ENCODE measurements around the gene MPZ.
A peak's percentile ranks its signal among the peaks of the same experiment; 100 is the strongest.
"Not testable (repeated sequence)": the region's sequence is repeated elsewhere in the genome, so short reads cannot be mapped to it uniquely, and the experiment has no call there.

The MPZ gene

GRCh38 chr1:161267321-161267720 is 42.4 kb downstream of the MPZ start:
- Mint-ChIP-seq H3K9me3 (no peaks in the 10 kb centered on the region), H3K27me3 (peaks cover 27% of the 10 kb centered on the region), H3K27ac (no peak overlapping the region), H3K4me1 (peaks cover 14% of the 10 kb centered on the region), H3K4me3 (no peak overlapping the region), H3K36me3 (no peaks in the 10 kb centered on the region)
- no peak for ATAC-seq

- Mint-ChIP-seq H3K27me3 (peaks cover 27% of the 10 kb centered on the region), H3K4me1 (peaks cover 16% of the 10 kb centered on the region), H3K4me3 (no peak overlapping the region), H3K9me3 (no peaks in the 10 kb centered on the region), H3K36me3 (no peaks in the 10 kb centered on the region), H3K27ac (no peak overlapping the region)
- ATAC-seq = no peak
These were observed 42.9 kb downstream of the MPZ start for GRCh38 chr1:161266836-161267235.

- no peak for ATAC-seq
- Mint-ChIP-seq H3K9me3 (no peaks in the 10 kb centered on the region), H3K36me3 (no peaks in the 10 kb centered on the region), H3K4me3 (no peak overlapping the region), H3K4me1 (peaks cover 23% of the 10 kb centered on the region), H3K27me3 (peaks cover 28% of the 10 kb centered on the region), H3K27ac (no peak overlapping the region)
These were observed 43.6 kb downstream of the MPZ start for GRCh38 chr1:161266202-161266601.

GRCh38 chr1:161265305-161265704 is 44.5 kb downstream of the MPZ start:
- peaks cover 32% of the 10 kb centered on the region for H3K4me1 Mint-ChIP-seq
- H3K36me3 Mint-ChIP-seq = no peaks in the 10 kb centered on the region
- no peak overlapping the region for H3K4me3 Mint-ChIP-seq
- H3K27me3 Mint-ChIP-seq = peaks cover 37% of the 10 kb centered on the region
- no peak overlapping the region for H3K27ac Mint-ChIP-seq
- no peak for ATAC-seq
- H3K9me3 Mint-ChIP-seq = no peaks in the 10 kb centered on the region

GRCh38 chr1:161261261-161262235 is 48.2 kb downstream of the MPZ start:
- Mint-ChIP-seq H3K4me3 (no peak overlapping the region), H3K36me3 (peaks cover 18% of the 10 kb centered on the region), H3K27ac (no peak overlapping the region), H3K27me3 (peaks cover 73% of the 10 kb centered on the region), H3K9me3 (peaks cover 15% of the 10 kb centered on the region), H3K4me1 (peaks cover 38% of the 10 kb centered on the region)
- ATAC-seq = no peak

GRCh38 chr1:161260376-161261260 is 49.1 kb downstream of the MPZ start:
- Mint-ChIP-seq H3K9me3 (peaks cover 19% of the 10 kb centered on the region), H3K4me3 (no peak overlapping the region), H3K27ac (no peak overlapping the region), H3K4me1 (peaks cover 38% of the 10 kb centered on the region), H3K27me3 (peaks cover 73% of the 10 kb centered on the region), H3K36me3 (peaks cover 22% of the 10 kb centered on the region)
- no peak for ATAC-seq

GRCh38 chr1:161259765-161260164 is 50.0 kb downstream of the MPZ start:
- Mint-ChIP-seq H3K27me3 (peaks cover 68% of the 10 kb centered on the region), H3K4me1 (peaks cover 38% of the 10 kb centered on the region), H3K27ac (no peak overlapping the region), H3K9me3 (peaks cover 21% of the 10 kb centered on the region), H3K4me3 (no peak overlapping the region), H3K36me3 (peaks cover 24% of the 10 kb centered on the region)
- no peak for ATAC-seq

- Mint-ChIP-seq H3K9me3 (peaks cover 21% of the 10 kb centered on the region), H3K4me1 (peaks cover 38% of the 10 kb centered on the region), H3K36me3 (peaks cover 24% of the 10 kb centered on the region), H3K27me3 (peaks cover 63% of the 10 kb centered on the region), H3K4me3 (peak overlapping the region; percentile 52), H3K27ac (no peak overlapping the region)
- ATAC-seq = no peak
These were observed 50.4 kb downstream of the MPZ start for GRCh38 chr1:161259345-161259702.

- H3K9me3 Mint-ChIP-seq = peaks cover 21% of the 10 kb centered on the region
- H3K4me3 Mint-ChIP-seq = peak within 1 kb of the TSS; percentile 70
- ATAC-seq = peak; percentile 73
- peaks cover 62% of the 10 kb centered on the region for H3K27me3 Mint-ChIP-seq
- no peak within 1 kb of the TSS for H3K27ac Mint-ChIP-seq
- peaks cover 24% of the 10 kb centered on the region for H3K36me3 Mint-ChIP-seq
- H3K4me1 Mint-ChIP-seq = peaks cover 38% of the 10 kb centered on the region
These were observed 51.1 kb downstream of the MPZ start, which contains the start of gene PCP4L1 for GRCh38 chr1:161258439-161259344. TSS of gene PCP4L1 (plus strand) at chr1:161258745. CDS start at chr1:161258975, 230 bp downstream.

GRCh38 chr1:161257109-161257508 is 52.7 kb downstream of the MPZ start:
- peaks cover 53% of the 10 kb centered on the region for H3K27me3 Mint-ChIP-seq
- peaks cover 38% of the 10 kb centered on the region for H3K4me1 Mint-ChIP-seq
- peaks cover 21% of the 10 kb centered on the region for H3K9me3 Mint-ChIP-seq
- H3K36me3 Mint-ChIP-seq = peaks cover 24% of the 10 kb centered on the region
- H3K27ac Mint-ChIP-seq, H3K4me3 Mint-ChIP-seq, ATAC-seq: not testable (repeated sequence)

- H3K27me3 Mint-ChIP-seq = peaks cover 52% of the 10 kb centered on the region
- not testable (repeated sequence) for H3K27ac Mint-ChIP-seq, H3K4me3 Mint-ChIP-seq, ATAC-seq
- peaks cover 24% of the 10 kb centered on the region for H3K36me3 Mint-ChIP-seq
- H3K4me1 Mint-ChIP-seq = peaks cover 28% of the 10 kb centered on the region
- peaks cover 21% of the 10 kb centered on the region for H3K9me3 Mint-ChIP-seq
These were observed 53.7 kb downstream of the MPZ start for GRCh38 chr1:161255955-161256520.

GRCh38 chr1:161255302-161255701 is 54.5 kb downstream of the MPZ start:
- H3K36me3 Mint-ChIP-seq = peaks cover 24% of the 10 kb centered on the region
- ATAC-seq, H3K27ac Mint-ChIP-seq, H3K4me3 Mint-ChIP-seq: not testable (repeated sequence)
- peaks cover 48% of the 10 kb centered on the region for H3K27me3 Mint-ChIP-seq
- H3K9me3 Mint-ChIP-seq = peaks cover 21% of the 10 kb centered on the region
- peaks cover 20% of the 10 kb centered on the region for H3K4me1 Mint-ChIP-seq

All from stimulated activated memory B cell treated with anti-CD40 and anti-IgM and Interleukin-4, amounts not matched to agents 10 μg/mL and 1 μg/mL and 100 μg/mL, for 72 hours (primary cell).